ENCODE data around the gene OR4N5.
"Not testable (repeated sequence)": the region's sequence is repeated elsewhere in the genome, so short reads cannot be mapped to it uniquely, and the experiment has no call there.

The OR4N5 gene

GRCh38 chr14:20116748-20117147 lies 21.9 kb upstream of the OR4N5 start:
- no peak for TF ChIP-seq CTCF (IDR thresholded peaks at IDR 0.05; ENCODE audit: low read depth, low read length, missing control alignments)
- in situ Hi-C loops (cut with HindIII; ENCODE audit: low pct_ligation_motif_present, low sequenced_read_pairs): no loop called here
- Histone ChIP-seq H3K4me3 (ENCODE audit: low read depth, low read length) (no peak overlapping the region), H3K27me3 (replicated peaks) (no peaks in the 10 kb centered on the region), H3K27ac (no peak overlapping the region), H3K36me3 (replicated peaks) (no peaks in the 10 kb centered on the region)
- DNase-seq: no peak

GRCh38 chr14:20118795-20119194 lies 19.8 kb upstream of the OR4N5 start:
- TF ChIP-seq CTCF (IDR thresholded peaks at IDR 0.05; ENCODE audit: low read depth, low read length, missing control alignments): no peak
- H3K36me3 ChIP-seq (replicated peaks): no peaks in the 10 kb centered on the region
- H3K27me3 ChIP-seq (replicated peaks): no peaks in the 10 kb centered on the region
- no peak overlapping the region for H3K27ac ChIP-seq
- in situ Hi-C loops (cut with HindIII; ENCODE audit: low pct_ligation_motif_present, low sequenced_read_pairs): no loop called here
- no peak for DNase-seq
- no peak overlapping the region for H3K4me3 ChIP-seq (ENCODE audit: low read depth, low read length)

- in situ Hi-C loops (cut with HindIII; ENCODE audit: low pct_ligation_motif_present, low sequenced_read_pairs): no loop called here
- Histone ChIP-seq H3K27me3 (replicated peaks) (no peaks in the 10 kb centered on the region), H3K4me3 (ENCODE audit: low read depth, low read length) (no peak overlapping the region), H3K27ac (no peak overlapping the region), H3K36me3 (replicated peaks) (no peaks in the 10 kb centered on the region)
- no peak for DNase-seq
- TF ChIP-seq CTCF (IDR thresholded peaks at IDR 0.05; ENCODE audit: low read depth, low read length, missing control alignments): no peak
Observed at GRCh38 chr14:20143911-20144310, 5.3 kb downstream of the OR4N5 start.

- Histone ChIP-seq H3K4me3 (ENCODE audit: low read depth, low read length) (no peak overlapping the region), H3K27ac (no peak overlapping the region), H3K36me3 (replicated peaks) (no peaks in the 10 kb centered on the region), H3K27me3 (replicated peaks) (no peaks in the 10 kb centered on the region)
- TF ChIP-seq CTCF (IDR thresholded peaks at IDR 0.05; ENCODE audit: low read depth, low read length, missing control alignments): no peak
- DNase-seq: no peak
- in situ Hi-C loops (cut with HindIII; ENCODE audit: low pct_ligation_motif_present, low sequenced_read_pairs): no loop called here
Observed at GRCh38 chr14:20144820-20145219, 6.2 kb downstream of the OR4N5 start.

- DNase-seq: no peak
- in situ Hi-C loops (cut with HindIII; ENCODE audit: low pct_ligation_motif_present, low sequenced_read_pairs): no loop called here
- TF ChIP-seq CTCF (IDR thresholded peaks at IDR 0.05; ENCODE audit: low read depth, low read length, missing control alignments): no peak
- Histone ChIP-seq H3K27me3 (replicated peaks) (no peaks in the 10 kb centered on the region), H3K27ac (no peak overlapping the region), H3K4me3 (ENCODE audit: low read depth, low read length) (no peak overlapping the region), H3K36me3 (replicated peaks) (no peaks in the 10 kb centered on the region)
Observed at GRCh38 chr14:20164462-20164861, 25.8 kb downstream of the OR4N5 start.

GRCh38 chr14:20167091-20167490 lies 28.5 kb downstream of the OR4N5 start:
- DNase-seq: no peak
- H3K4me3 ChIP-seq (ENCODE audit: low read depth, low read length): no peak overlapping the region
- in situ Hi-C loops (cut with HindIII; ENCODE audit: low pct_ligation_motif_present, low sequenced_read_pairs): no loop called here
- H3K27ac ChIP-seq: no peak overlapping the region
- H3K27me3 ChIP-seq (replicated peaks): no peaks in the 10 kb centered on the region
- no peaks in the 10 kb centered on the region for H3K36me3 ChIP-seq (replicated peaks)
- TF ChIP-seq CTCF (IDR thresholded peaks at IDR 0.05; ENCODE audit: low read depth, low read length, missing control alignments): no peak

GRCh38 chr14:20169852-20170251 lies 31.2 kb downstream of the OR4N5 start:
- H3K36me3 ChIP-seq (replicated peaks); H3K27ac ChIP-seq; H3K4me3 ChIP-seq (ENCODE audit: low read depth, low read length); H3K27me3 ChIP-seq (replicated peaks); in situ Hi-C loops (cut with HindIII; ENCODE audit: low pct_ligation_motif_present, low sequenced_read_pairs): not testable (repeated sequence)
- DNase-seq: peak; percentile 3

- H3K4me3 ChIP-seq (ENCODE audit: low read depth, low read length); H3K27me3 ChIP-seq (replicated peaks); DNase-seq; H3K27ac ChIP-seq; H3K36me3 ChIP-seq (replicated peaks); in situ Hi-C loops (cut with HindIII; ENCODE audit: low pct_ligation_motif_present, low sequenced_read_pairs): not testable (repeated sequence)
Observed at GRCh38 chr14:20174205-20174604, 35.6 kb downstream of the OR4N5 start.

Measured in brain microvascular endothelial cell (primary cell).